ENCODE measurements around the gene RIOX2. TPM values are rescaled to one million over a fixed set of nuclear protein-coding genes. Genes with fewer than 3 reads are reported as not detected.

RIOX2 gene
- total RNA-seq, 1 donor from 2014 or later, result 26.5 TPM

DNA sequence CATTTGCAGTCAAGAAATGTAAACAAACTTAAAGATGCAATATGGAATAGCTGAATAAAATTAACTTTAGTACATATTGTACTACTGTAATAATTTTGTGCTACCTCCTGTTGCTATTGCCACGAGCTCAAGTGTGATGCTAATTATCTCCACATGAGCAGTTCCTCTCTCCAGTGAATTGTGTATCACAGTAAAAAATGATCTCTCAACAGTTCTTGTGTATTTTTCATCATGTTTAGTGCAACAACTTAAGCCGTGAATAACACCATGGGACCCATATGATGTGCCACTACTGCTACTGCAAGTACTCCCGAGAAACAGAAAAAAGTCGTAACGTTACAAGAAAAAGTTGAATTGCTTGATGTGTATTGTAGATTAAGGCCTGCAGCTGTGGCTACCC is 12.4 kb downstream of the RIOX2 start:
- Mint-ChIP-seq H3K4me3 (ENCODE audit: unreplicated experiment) (no peak overlapping the region), H3K27me3 (ENCODE audit: low read depth) (no peaks in the 10 kb centered on the region), H3K9me3 (ENCODE audit: low read depth) (no peaks in the 10 kb centered on the region), H3K27ac (ENCODE audit: unreplicated experiment) (no peak overlapping the region), H3K4me1 (ENCODE audit: low read depth) (peaks cover 13% of the 10 kb centered on the region), H3K36me3 (ENCODE audit: low read depth) (peaks cover 14% of the 10 kb centered on the region)
- no peak for TF ChIP-seq CTCF (IDR thresholded peaks at IDR 0.05)
- no peak for DNase-seq (ENCODE audit: low spot score)

- no peak overlapping the region for H3K4me3 Mint-ChIP-seq (ENCODE audit: unreplicated experiment)
- H3K27me3 Mint-ChIP-seq (ENCODE audit: low read depth), result no peaks in the 10 kb centered on the region
- DNase-seq (ENCODE audit: low spot score), result no peak
- TF ChIP-seq CTCF (IDR thresholded peaks at IDR 0.05), result no peak
- no peak overlapping the region for H3K27ac Mint-ChIP-seq (ENCODE audit: unreplicated experiment)
- H3K36me3 Mint-ChIP-seq (ENCODE audit: low read depth), result peaks cover 16% of the 10 kb centered on the region
- H3K4me1 Mint-ChIP-seq (ENCODE audit: low read depth), result peaks cover 13% of the 10 kb centered on the region
- H3K9me3 Mint-ChIP-seq (ENCODE audit: low read depth), result no peaks in the 10 kb centered on the region
Observed at GRCh38 chr3:97958796-97959195, 13.4 kb downstream of the RIOX2 start.

DNA sequence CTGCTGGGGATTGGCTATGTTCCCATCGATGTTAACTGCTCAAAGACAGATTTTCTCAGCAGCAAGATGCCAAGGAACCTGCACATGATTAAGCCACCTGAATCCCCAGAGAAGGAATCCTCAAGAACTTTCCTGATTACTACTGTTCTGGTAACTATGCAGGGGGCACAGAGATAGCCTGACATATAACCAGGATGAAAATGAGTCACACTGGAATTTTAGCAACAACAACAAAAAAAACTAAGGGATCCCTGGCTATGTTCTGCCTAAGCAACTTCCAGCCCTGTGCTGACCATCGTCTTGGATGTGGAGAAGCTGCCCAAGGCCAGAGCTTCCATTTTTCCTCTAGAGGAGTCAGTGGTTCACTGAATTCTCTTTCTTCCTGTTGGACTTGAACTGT is 13.8 kb downstream of the RIOX2 start:
- Mint-ChIP-seq H3K27ac (ENCODE audit: unreplicated experiment) (no peak overlapping the region), H3K36me3 (ENCODE audit: low read depth) (peaks cover 16% of the 10 kb centered on the region), H3K9me3 (ENCODE audit: low read depth) (no peaks in the 10 kb centered on the region), H3K27me3 (ENCODE audit: low read depth) (no peaks in the 10 kb centered on the region), H3K4me3 (ENCODE audit: unreplicated experiment) (no peak overlapping the region), H3K4me1 (ENCODE audit: low read depth) (peaks cover 13% of the 10 kb centered on the region)
- TF ChIP-seq CTCF (IDR thresholded peaks at IDR 0.05), result no peak
- no peak for DNase-seq (ENCODE audit: low spot score)

DNA sequence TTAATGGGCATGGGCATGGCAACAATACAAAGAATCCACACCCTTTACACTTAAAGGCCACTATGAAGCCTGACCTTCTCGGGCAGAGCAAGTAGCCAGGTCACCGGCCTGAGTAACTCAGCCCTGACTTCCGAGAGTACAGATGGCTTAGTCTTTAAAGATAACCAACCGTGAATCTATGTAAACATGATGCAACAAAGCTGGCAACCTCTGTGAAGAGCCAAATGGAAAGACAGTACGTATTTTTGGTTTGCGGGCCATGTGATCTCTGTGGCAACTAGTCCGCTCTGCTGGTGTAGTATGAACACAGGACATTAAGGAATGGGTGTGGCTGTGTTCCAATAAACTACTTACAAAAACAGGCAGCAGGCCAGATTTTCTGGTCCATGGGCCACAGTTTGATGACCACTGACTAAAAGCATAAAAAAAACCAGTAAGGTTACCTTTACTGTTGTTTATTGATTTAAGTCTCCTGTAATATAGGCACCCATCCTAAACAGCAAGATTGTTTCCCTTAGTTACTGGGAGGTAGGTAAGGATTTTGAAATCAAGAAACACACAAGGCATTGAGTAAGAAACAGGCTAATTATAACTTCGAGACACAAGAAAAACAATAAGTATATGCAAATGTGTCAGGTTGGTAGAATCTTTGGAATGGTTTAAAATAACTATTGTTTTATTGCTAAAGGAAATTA is 14.5 kb downstream of the RIOX2 start:
- TF ChIP-seq CTCF (IDR thresholded peaks at IDR 0.05), result no peak
- Mint-ChIP-seq H3K4me1 (ENCODE audit: low read depth) (peaks cover 13% of the 10 kb centered on the region), H3K27ac (ENCODE audit: unreplicated experiment) (no peak overlapping the region), H3K4me3 (ENCODE audit: unreplicated experiment) (no peak overlapping the region), H3K9me3 (ENCODE audit: low read depth) (no peaks in the 10 kb centered on the region), H3K27me3 (ENCODE audit: low read depth) (no peaks in the 10 kb centered on the region), H3K36me3 (ENCODE audit: low read depth) (peaks cover 21% of the 10 kb centered on the region)
- no peak for DNase-seq (ENCODE audit: low spot score)

GRCh38 chr3:97956051-97956450 is 16.2 kb downstream of the RIOX2 start:
- Mint-ChIP-seq H3K4me3 (ENCODE audit: unreplicated experiment) (no peak overlapping the region), H3K27me3 (ENCODE audit: low read depth) (no peaks in the 10 kb centered on the region), H3K27ac (ENCODE audit: unreplicated experiment) (no peak overlapping the region), H3K4me1 (ENCODE audit: low read depth) (no peaks in the 10 kb centered on the region), H3K36me3 (ENCODE audit: low read depth) (peaks cover 22% of the 10 kb centered on the region), H3K9me3 (ENCODE audit: low read depth) (no peaks in the 10 kb centered on the region)
- TF ChIP-seq CTCF (IDR thresholded peaks at IDR 0.05), result no peak
- no peak for DNase-seq (ENCODE audit: low spot score)
